ENCODE measurements around the gene RANGRF. TPM values are rescaled to one million over a fixed set of nuclear protein-coding genes. Genes with fewer than 3 reads are reported as not detected.

Gene RANGRF
- total and polyA plus RNA-seq, 12 donors, result 18.8 to 46.9 (median 25.4) TPM

DNA sequence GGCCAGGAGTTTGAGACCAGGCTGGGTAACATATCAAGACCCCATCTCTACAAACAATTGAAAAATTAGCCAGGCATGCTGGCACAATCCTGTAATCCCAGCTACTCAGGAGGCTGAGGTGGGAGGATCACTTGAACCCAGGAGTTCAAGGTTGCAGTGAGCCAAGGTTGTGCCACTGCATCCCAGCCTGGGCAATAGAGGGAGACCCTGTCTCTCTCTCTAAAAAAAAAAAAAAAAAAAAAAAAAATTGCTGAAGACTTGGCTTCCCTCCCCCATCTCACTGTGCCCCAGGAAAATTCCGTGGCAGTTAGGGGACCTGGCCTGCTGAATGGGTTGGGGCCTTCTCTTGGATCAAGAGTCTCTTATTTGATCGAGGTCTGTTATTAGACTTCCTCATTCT is 51.1 kb downstream of the RANGRF start, which contains the start of gene ODF4:
TSS of gene ODF4 (plus strand) at position 301 of the 400 bp plus-strand sequence. CDS start 212 bp downstream, outside the sequence.
- Histone ChIP-seq H3K4me3 (no peak within 1 kb of the TSS), H3K27me3 (no peaks in the 10 kb centered on the region)

More for the DNA sequence above, 51.1 kb downstream of the RANGRF start, which contains the start of gene ODF4:
- WGBS, 4 donors, result 79 to 91% (median 85%) methylated on average over 2 of the region's 2 CpGs
- peaks cover 0 to 11% of the 10 kb centered on the region in 2 donors for H3K4me1 ChIP-seq (replicated peaks in 1 of 2)
- H3K27ac ChIP-seq, result no peak within 1 kb of the TSS
- H3K9me3 ChIP-seq (replicated peaks in 1 of 3), result no peaks in the 10 kb centered on the region
- TF ChIP-seq POLR2A (IDR thresholded peaks at IDR 0.05), result no peak
- TF ChIP-seq, protein P1, sequence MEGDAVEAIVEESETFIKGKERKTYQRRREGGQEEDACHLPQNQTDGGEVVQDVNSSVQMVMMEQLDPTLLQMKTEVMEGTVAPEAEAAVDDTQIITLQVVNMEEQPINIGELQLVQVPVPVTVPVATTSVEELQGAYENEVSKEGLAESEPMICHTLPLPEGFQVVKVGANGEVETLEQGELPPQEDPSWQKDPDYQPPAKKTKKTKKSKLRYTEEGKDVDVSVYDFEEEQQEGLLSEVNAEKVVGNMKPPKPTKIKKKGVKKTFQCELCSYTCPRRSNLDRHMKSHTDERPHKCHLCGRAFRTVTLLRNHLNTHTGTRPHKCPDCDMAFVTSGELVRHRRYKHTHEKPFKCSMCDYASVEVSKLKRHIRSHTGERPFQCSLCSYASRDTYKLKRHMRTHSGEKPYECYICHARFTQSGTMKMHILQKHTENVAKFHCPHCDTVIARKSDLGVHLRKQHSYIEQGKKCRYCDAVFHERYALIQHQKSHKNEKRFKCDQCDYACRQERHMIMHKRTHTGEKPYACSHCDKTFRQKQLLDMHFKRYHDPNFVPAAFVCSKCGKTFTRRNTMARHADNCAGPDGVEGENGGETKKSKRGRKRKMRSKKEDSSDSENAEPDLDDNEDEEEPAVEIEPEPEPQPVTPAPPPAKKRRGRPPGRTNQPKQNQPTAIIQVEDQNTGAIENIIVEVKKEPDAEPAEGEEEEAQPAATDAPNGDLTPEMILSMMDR (IDR thresholded peaks at IDR 0.05), result no peak
- intact Hi-C loops (cut with DNase I), result no loop called here
- DNase-seq, result no peak
- H3K36me3 ChIP-seq (replicated peaks in 1 of 2), result no peaks in the 10 kb centered on the region

Small RNAs within 50 kb of the gene (small RNA-seq; reads per million reads assigned to genes)
- gene RF00265, result 0 reads per million in 2 donors

Other genes with a start within 250 kb of the RANGRF start
- gene ALOX15B, start 249.6 kb upstream of the RANGRF start, total RNA-seq, result 1 to 10 TPM in 8 of 9 donors, not detected in 1; 2.0 to 9.8 (median 4.6) TPM
- 1 to 10 TPM; 1.1 to 5.8 (median 2.0) TPM for gene ALOX15B, start 249.6 kb upstream of the RANGRF start, polyA plus RNA-seq
- gene ALOX12B, start 201.0 kb upstream of the RANGRF start, total RNA-seq, result not detected
- gene ALOX12B, start 201.0 kb upstream of the RANGRF start, polyA plus RNA-seq, result not detected
- not detected for gene ALOXE3, start 170.2 kb upstream of the RANGRF start, total RNA-seq
- gene ALOXE3, start 170.2 kb upstream of the RANGRF start, polyA plus RNA-seq, result not detected
- gene HES7, start 164.6 kb upstream of the RANGRF start, total RNA-seq, result under 1 TPM in 3 of 9 donors, not detected in 6; 0.06 to 0.34 (median 0.29) TPM
- 1 to 10 TPM in 1 of 3 donors, under 1 TPM in 1, not detected in 1; 0.32 to 1.0 TPM for gene HES7, start 164.6 kb upstream of the RANGRF start, polyA plus RNA-seq
- gene PER1, start 136.3 kb upstream of the RANGRF start, total RNA-seq, result 100 to 1,000 TPM in 5 of 9 donors, 10 to 100 TPM in 3, 1 to 10 TPM in 1; 9.9 to 295 (median 108) TPM
- 100 to 1,000 TPM in 2 of 3 donors, 10 to 100 TPM in 1; 12.4 to 360 (median 161) TPM for gene PER1, start 136.3 kb upstream of the RANGRF start, polyA plus RNA-seq
- 100 to 1,000 TPM in 2 of 9 donors, 10 to 100 TPM in 7; 18.8 to 139 (median 39.1) TPM for gene VAMP2, start 125.7 kb upstream of the RANGRF start, total RNA-seq
- gene VAMP2, start 125.7 kb upstream of the RANGRF start, polyA plus RNA-seq, result 100 to 1,000 TPM in 1 of 3 donors, 10 to 100 TPM in 2; 65.8 to 206 (median 81.2) TPM
- gene TMEM107, start 112.3 kb upstream of the RANGRF start, total RNA-seq, result 10 to 100 TPM in 8 of 9 donors, 1 to 10 TPM in 1; 6.2 to 33.6 (median 20.8) TPM
- 10 to 100 TPM in 2 of 3 donors, 1 to 10 TPM in 1; 8.3 to 14.0 (median 11.9) TPM for gene TMEM107, start 112.3 kb upstream of the RANGRF start, polyA plus RNA-seq
- 10 to 100 TPM; 10.5 to 29.7 (median 14.7) TPM for gene BORCS6, start 98.5 kb upstream of the RANGRF start, total RNA-seq
- 1 to 10 TPM; 3.3 to 5.3 (median 5.0) TPM for gene BORCS6, start 98.5 kb upstream of the RANGRF start, polyA plus RNA-seq
- gene AURKB, start 78.1 kb upstream of the RANGRF start, total RNA-seq, result 10 to 100 TPM in 1 of 9 donors, 1 to 10 TPM in 8; 1.6 to 14.3 (median 2.2) TPM
- 1 to 10 TPM; 2.0 to 2.2 (median 2.2) TPM for gene AURKB, start 78.1 kb upstream of the RANGRF start, polyA plus RNA-seq
- 10 to 100 TPM in 8 of 9 donors, 1 to 10 TPM in 1; 4.1 to 46.2 (median 21.9) TPM for gene CTC1, start 40.6 kb upstream of the RANGRF start, total RNA-seq
- 10 to 100 TPM; 17.6 to 48.6 (median 18.7) TPM for gene CTC1, start 40.6 kb upstream of the RANGRF start, polyA plus RNA-seq
- 10 to 100 TPM in 8 of 9 donors, 1 to 10 TPM in 1; 9.7 to 53.6 (median 23.8) TPM for gene PFAS, start 39.4 kb upstream of the RANGRF start, total RNA-seq
- gene PFAS, start 39.4 kb upstream of the RANGRF start, polyA plus RNA-seq, result 10 to 100 TPM; 15.6 to 28.6 (median 18.0) TPM
- gene SLC25A35, start 6.7 kb downstream of the RANGRF start, total RNA-seq, result 10 to 100 TPM in 1 of 9 donors, 1 to 10 TPM in 8; 1.6 to 12.6 (median 3.4) TPM
- gene SLC25A35, start 6.7 kb downstream of the RANGRF start, polyA plus RNA-seq, result 10 to 100 TPM in 2 of 3 donors, 1 to 10 TPM in 1; 7.4 to 22.8 (median 12.2) TPM
- 10 to 100 TPM in 4 of 9 donors, 1 to 10 TPM in 5; 1.8 to 14.4 (median 8.5) TPM for gene ARHGEF15, start 21.6 kb downstream of the RANGRF start, total RNA-seq
- 10 to 100 TPM in 2 of 3 donors, 1 to 10 TPM in 1; 4.8 to 68.0 (median 15.9) TPM for gene ARHGEF15, start 21.6 kb downstream of the RANGRF start, polyA plus RNA-seq
- not detected for gene ODF4, start 51.2 kb downstream of the RANGRF start, total RNA-seq
- gene ODF4, start 51.2 kb downstream of the RANGRF start, polyA plus RNA-seq, result not detected
- 1,000 to 10,000 TPM; 1,250 to 3,973 (median 2,001) TPM for gene RPL26, start 94.5 kb downstream of the RANGRF start, total RNA-seq
- gene RPL26, start 94.5 kb downstream of the RANGRF start, polyA plus RNA-seq, result 1,000 to 10,000 TPM; 1,826 to 2,993 (median 1,941) TPM
- gene RNF222, start 109.2 kb downstream of the RANGRF start, total RNA-seq, result not detected
- not detected for gene RNF222, start 109.2 kb downstream of the RANGRF start, polyA plus RNA-seq
- 100 to 1,000 TPM in 1 of 9 donors, 10 to 100 TPM in 8; 21.9 to 265 (median 47.4) TPM for gene NDEL1, start 147.2 kb downstream of the RANGRF start, total RNA-seq
- gene NDEL1, start 147.2 kb downstream of the RANGRF start, polyA plus RNA-seq, result 100 to 1,000 TPM in 1 of 3 donors, 10 to 100 TPM in 2; 27.0 to 108 (median 29.4) TPM